HG02938 (cell line): ENCODE data around the gene CUEDC1.

ENCODE experiments used
- ATAC-seq: cut with Tn5 transposase; IDR thresholded peaks from one replicate; pipeline ENCODE4 v1.9.1; 2021; ENCODE audit warnings: mild to moderate bottlenecking, moderate library complexity; ENCODE audit not compliant: unreplicated experiment

Gene CUEDC1

GRCh38 chr17:57881143-57881542 is 74.1 kb downstream of the CUEDC1 start:
- ATAC-seq, result no peak

- no peak for ATAC-seq
Measured at GRCh38 chr17:57880086-57880456, 75.1 kb downstream of the CUEDC1 start.

- no peak for ATAC-seq
Measured at GRCh38 chr17:57879437-57880085, 75.7 kb downstream of the CUEDC1 start.

GRCh38 chr17:57877803-57878377 is 77.3 kb downstream of the CUEDC1 start:
- no peak for ATAC-seq

GRCh38 chr17:57876866-57877237 is 78.4 kb downstream of the CUEDC1 start:
- ATAC-seq, result no peak

- ATAC-seq, result no peak
Measured at GRCh38 chr17:57876023-57876865, 79.0 kb downstream of the CUEDC1 start.

- ATAC-seq, result no peak
Measured at GRCh38 chr17:57875290-57876022, 79.8 kb downstream of the CUEDC1 start.

GRCh38 chr17:57874434-57875289 is 80.5 kb downstream of the CUEDC1 start:
- no peak for ATAC-seq

GRCh38 chr17:57874058-57874419 is 81.2 kb downstream of the CUEDC1 start:
- ATAC-seq, result no peak

- ATAC-seq, result no peak
Measured at GRCh38 chr17:57873261-57874057, 81.8 kb downstream of the CUEDC1 start.

GRCh38 chr17:57872536-57872935 is 82.7 kb downstream of the CUEDC1 start:
- no peak for ATAC-seq

- ATAC-seq, result no peak
Measured at GRCh38 chr17:57871863-57872262, 83.3 kb downstream of the CUEDC1 start.

- no peak for ATAC-seq
Measured at GRCh38 chr17:57871155-57871554, 84.1 kb downstream of the CUEDC1 start.

GRCh38 chr17:57870283-57870635 is 85.0 kb downstream of the CUEDC1 start:
- no peak for ATAC-seq

GRCh38 chr17:57869617-57870282 is 85.5 kb downstream of the CUEDC1 start:
- ATAC-seq, result no peak

GRCh38 chr17:57868910-57869616 is 86.1 kb downstream of the CUEDC1 start:
- ATAC-seq, result no peak

GRCh38 chr17:57868007-57868909 is 87.0 kb downstream of the CUEDC1 start:
- no peak for ATAC-seq

GRCh38 chr17:57867126-57867525 is 88.1 kb downstream of the CUEDC1 start:
- no peak for ATAC-seq
